HFFc6 (cell line): ENCODE measurements around the gene ZNF239. TPM values are rescaled to one million over a fixed set of nuclear protein-coding genes. Genes with fewer than 3 reads are reported as not detected.
"Not testable (repeated sequence)": the region's sequence is repeated elsewhere in the genome, so short reads cannot be mapped to it uniquely, and the experiment has no call there.

ENCODE experiments used
- DNase-seq: peaks from one replicate; pipeline ENCODE4 v3.0.0-alpha.2; 2018
- H3K27ac Mint-ChIP-seq: 2 replicates; pipeline ENCODE4 v1.8.0; 2020; ENCODE audit warnings: mild to moderate bottlenecking, mixed read lengths
- H3K27me3 Mint-ChIP-seq: 2 replicates; pipeline ENCODE4 v1.8.0; 2021; ENCODE audit warnings: mild to moderate bottlenecking, moderate library complexity, mixed read lengths; ENCODE audit not compliant: insufficient read depth
- H3K36me3 Mint-ChIP-seq: 2 replicates; pipeline ENCODE4 v1.8.0; 2021; ENCODE audit warnings: low read depth, mixed read lengths
- H3K4me1 Mint-ChIP-seq: 2 replicates; pipeline ENCODE4 v1.8.0; 2020; ENCODE audit warnings: low read depth, mixed read lengths
- H3K4me3 Mint-ChIP-seq: 2 replicates; pipeline ENCODE4 v1.8.0; 2020; ENCODE audit warnings: mild to moderate bottlenecking, moderate library complexity, mixed read lengths
- H3K9me3 Mint-ChIP-seq: 2 replicates; pipeline ENCODE4 v1.8.0; 2020; ENCODE audit warnings: mild to moderate bottlenecking, mixed read lengths
- total RNA-seq, 6 experiments: library from RNA; stranded (reverse); fragmentation: NEBNext Ultra II Directional; extraction: Animal tissue kit (Norgen Biotek cat#: 25700); gene quantifications; 2 replicates in 1 of 6; 3 replicates in 5 of 6; pipeline ENCODE4 v1.2.3, GENCODE V29; 2021
- TF ChIP-seq, protein P1 (sequence below): fragments of 200-600 bp; sonication (generic); IDR thresholded peaks from 2 replicates; pipeline ENCODE4 v1.5.0; 2021; ENCODE audit warnings: antibody characterized with exemption, mild to moderate bottlenecking

Gene ZNF239
- total RNA-seq, 6 experiments from 2014 or later, result 4.2 to 7.5 (median 4.7) TPM

DNA sequence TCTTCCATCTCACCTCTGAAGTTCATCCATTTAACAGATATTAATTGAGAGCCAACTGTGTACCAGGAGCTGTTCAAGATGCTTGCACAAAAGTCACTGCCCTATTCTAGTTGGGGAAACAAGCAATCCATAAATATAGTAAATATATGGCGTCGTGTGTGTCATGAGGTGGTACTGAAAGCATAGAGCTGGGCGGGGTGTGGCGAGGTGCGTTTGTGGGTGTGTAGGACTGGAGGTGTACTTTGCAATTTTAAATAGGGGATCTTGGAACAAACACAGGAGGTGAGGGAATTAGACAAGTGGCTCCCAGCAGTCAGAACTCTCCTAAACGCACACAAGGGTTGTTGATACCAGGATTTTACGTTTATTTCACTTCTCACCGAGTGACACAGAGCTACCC lies 490 bp upstream of the ZNF239 start:
- Mint-ChIP-seq H3K27me3 (no peaks in the 10 kb centered on the region; the same call in 1 of the 2 replicates), H3K36me3 (peaks cover 20% of the 10 kb centered on the region), H3K4me3 (peak overlapping the region; percentile 83), H3K27ac (peak overlapping the region; percentile 75; the same call in 1 of the 2 replicates), H3K4me1 (peaks cover 37% of the 10 kb centered on the region), H3K9me3 (peaks cover 14% of the 10 kb centered on the region)
- no peak for DNase-seq
- TF ChIP-seq, protein P1, sequence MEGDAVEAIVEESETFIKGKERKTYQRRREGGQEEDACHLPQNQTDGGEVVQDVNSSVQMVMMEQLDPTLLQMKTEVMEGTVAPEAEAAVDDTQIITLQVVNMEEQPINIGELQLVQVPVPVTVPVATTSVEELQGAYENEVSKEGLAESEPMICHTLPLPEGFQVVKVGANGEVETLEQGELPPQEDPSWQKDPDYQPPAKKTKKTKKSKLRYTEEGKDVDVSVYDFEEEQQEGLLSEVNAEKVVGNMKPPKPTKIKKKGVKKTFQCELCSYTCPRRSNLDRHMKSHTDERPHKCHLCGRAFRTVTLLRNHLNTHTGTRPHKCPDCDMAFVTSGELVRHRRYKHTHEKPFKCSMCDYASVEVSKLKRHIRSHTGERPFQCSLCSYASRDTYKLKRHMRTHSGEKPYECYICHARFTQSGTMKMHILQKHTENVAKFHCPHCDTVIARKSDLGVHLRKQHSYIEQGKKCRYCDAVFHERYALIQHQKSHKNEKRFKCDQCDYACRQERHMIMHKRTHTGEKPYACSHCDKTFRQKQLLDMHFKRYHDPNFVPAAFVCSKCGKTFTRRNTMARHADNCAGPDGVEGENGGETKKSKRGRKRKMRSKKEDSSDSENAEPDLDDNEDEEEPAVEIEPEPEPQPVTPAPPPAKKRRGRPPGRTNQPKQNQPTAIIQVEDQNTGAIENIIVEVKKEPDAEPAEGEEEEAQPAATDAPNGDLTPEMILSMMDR, result no peak

DNA sequence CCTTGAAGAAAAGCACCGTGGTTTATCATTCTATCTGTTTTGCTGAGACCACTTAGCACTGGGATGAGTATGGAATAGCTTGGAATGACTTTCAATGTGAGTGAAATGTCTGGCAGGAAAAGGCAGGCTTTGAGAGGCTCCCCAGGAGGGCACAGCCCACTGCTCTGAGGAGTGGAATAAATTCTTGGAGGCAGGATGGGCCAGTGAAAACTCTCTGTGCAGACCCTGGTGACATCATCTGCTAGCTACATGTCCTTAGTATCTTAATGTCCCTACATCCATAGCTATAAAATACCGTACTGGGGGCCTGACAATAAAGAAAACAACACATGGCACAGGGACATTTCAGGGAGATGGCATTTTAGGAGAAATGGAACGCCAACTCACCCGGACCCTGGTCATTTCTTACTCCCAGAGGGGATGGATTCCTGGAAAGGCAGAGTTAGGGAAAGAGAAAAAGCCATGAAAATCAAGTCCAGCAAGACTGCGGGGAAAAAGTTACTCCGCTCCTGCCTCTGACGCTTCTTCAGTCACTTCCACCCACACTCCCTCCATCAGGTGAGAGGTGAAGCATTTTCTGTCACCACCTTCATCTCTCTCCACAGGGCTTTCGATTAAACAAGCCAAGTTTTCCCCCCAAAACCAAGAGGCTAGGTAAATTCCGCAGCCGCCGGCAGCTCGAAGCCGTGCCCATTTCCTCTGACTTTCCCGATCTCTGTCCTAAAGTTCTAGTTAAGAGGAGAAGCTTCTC lies 991 bp downstream of the ZNF239 start:
- TF ChIP-seq, protein P1, result no peak
- Mint-ChIP-seq H3K4me1 (peaks cover 37% of the 10 kb centered on the region), H3K36me3 (peaks cover 20% of the 10 kb centered on the region), H3K27ac (peak overlapping the region; percentile 89), H3K9me3 (peaks cover 14% of the 10 kb centered on the region), H3K27me3 (no peaks in the 10 kb centered on the region; the same call in 1 of the 2 replicates), H3K4me3 (peak overlapping the region; percentile 91)
- DNase-seq, result no peak

DNA sequence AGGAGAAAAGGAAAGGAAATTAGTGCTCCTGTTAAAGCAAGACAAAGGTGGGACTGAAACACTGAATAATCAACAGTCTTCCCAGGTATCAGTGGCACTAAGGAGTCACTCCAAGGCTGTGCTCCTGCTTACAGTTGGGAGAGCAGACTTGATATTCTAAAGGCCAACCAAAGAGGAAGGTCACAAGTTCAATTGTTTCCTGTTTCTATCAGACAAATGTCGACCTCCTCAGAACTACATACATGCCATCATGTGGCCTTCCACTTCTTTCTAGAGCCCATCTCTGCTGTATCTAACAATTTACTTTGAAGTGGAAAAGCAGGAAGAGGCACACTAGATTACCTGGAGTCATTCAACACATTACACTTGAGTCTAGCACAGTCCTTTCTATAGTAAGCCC lies 3.4 kb downstream of the ZNF239 start:
- H3K4me1 Mint-ChIP-seq, result peaks cover 36% of the 10 kb centered on the region
- no peak for DNase-seq
- no peaks in the 10 kb centered on the region for H3K27me3 Mint-ChIP-seq
- no peak overlapping the region for H3K27ac Mint-ChIP-seq
- no peak overlapping the region for H3K4me3 Mint-ChIP-seq
- H3K9me3 Mint-ChIP-seq, result peaks cover 13% of the 10 kb centered on the region
- peaks cover 28% of the 10 kb centered on the region for H3K36me3 Mint-ChIP-seq
- TF ChIP-seq, protein P1, result no peak

DNA sequence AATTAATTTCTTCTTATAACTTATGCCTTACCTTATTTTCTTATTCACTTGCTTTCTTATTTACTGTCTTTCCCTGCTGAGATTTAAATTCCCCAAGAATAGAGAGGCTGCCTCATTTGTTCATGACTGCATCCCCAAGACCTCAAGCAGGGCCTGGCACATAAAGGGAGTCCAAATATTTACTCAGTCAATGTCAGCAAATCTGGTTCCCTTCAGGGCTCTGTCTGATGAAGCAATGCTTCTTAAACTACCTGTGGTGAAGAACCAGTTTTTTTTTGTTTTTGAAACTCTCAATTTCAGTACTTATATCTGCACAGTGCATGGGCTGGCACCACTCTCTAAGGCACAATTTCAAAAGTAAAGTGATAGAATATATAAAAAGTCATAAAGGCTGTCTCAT lies 4.7 kb downstream of the ZNF239 start:
- Mint-ChIP-seq H3K4me1 (peaks cover 23% of the 10 kb centered on the region), H3K27me3 (no peaks in the 10 kb centered on the region), H3K9me3 (peaks cover under 1% of the 10 kb centered on the region), H3K36me3 (peaks cover 22% of the 10 kb centered on the region), H3K27ac (no peak overlapping the region), H3K4me3 (no peak overlapping the region)
- TF ChIP-seq, protein P1, result no peak
- DNase-seq, result no peak

DNA sequence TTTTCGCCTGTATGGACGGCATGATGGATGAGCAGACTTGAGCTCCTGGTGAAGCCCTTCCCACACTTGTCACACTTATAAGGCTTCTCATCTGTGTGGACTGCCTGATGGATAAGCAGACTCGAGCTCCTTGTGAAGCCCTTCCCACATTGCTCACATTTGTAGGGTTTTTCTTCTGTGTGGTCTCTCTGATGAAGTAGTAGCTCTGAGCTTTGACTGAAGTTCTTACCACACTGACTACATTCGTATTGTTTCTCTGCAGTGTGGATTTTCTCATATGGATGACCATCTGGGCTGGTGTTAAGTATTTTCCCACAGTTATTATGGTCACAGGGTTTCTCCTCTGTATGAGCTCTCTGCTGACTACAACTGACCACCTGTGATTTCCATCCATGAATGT lies 17.2 kb downstream of the ZNF239 start:
- no peak overlapping the region for H3K27ac Mint-ChIP-seq

GRCh38 chr10:43543746-43544145 lies 30.7 kb downstream of the ZNF239 start:
- H3K36me3 Mint-ChIP-seq, DNase-seq, H3K4me3 Mint-ChIP-seq, H3K27ac Mint-ChIP-seq, H3K4me1 Mint-ChIP-seq, H3K27me3 Mint-ChIP-seq: not testable (repeated sequence)
- H3K9me3 Mint-ChIP-seq, result peaks cover 25% of the 10 kb centered on the region

More for the DNA sequence above, 17.2 kb downstream of the ZNF239 start:
- DNase-seq, result no peak
- Mint-ChIP-seq H3K36me3 (peaks cover 70% of the 10 kb centered on the region), H3K4me1 (peaks cover under 1% of the 10 kb centered on the region; the same call in 1 of the 2 replicates), H3K4me3 (no peak overlapping the region), H3K9me3 (peaks cover 32% of the 10 kb centered on the region), H3K27me3 (no peaks in the 10 kb centered on the region; the same call in 1 of the 2 replicates)
- TF ChIP-seq, protein P1, result no peak
